GM23338 (cell line): Measurements from ENCODE around the gene CXorf66. TPM values are rescaled to one million over a fixed set of nuclear protein-coding genes. Genes with fewer than 3 reads are reported as not detected.

Source experiments
- ATAC-seq: fragments of 200-7000 bp; cut with Tn5 transposase; 3 replicates; pipeline ENCODE4 v1.9.1; 2020
- DNase-seq: peaks from one replicate; pipeline ENCODE4 v3.0.0-alpha.2; 2015; ENCODE audit warnings: low spot score
- H2AFZ ChIP-seq: fragments of 200-600 bp; sonication (generic); 2 replicates; pipeline ENCODE4 v1.8.0; 2016; ENCODE audit warnings: antibody characterized with exemption, mild to moderate bottlenecking, moderate library complexity
- H3F3A ChIP-seq: fragments of 200-600 bp; sonication (generic); replicated peaks from 2 replicates; pipeline ENCODE4 v1.8.0; 2017; ENCODE audit warnings: antibody characterized with exemption, mixed run types, low read depth
- H3K27ac ChIP-seq: fragments of 200-600 bp; sonication (generic); 2 replicates; pipeline ENCODE4 v1.6.1; 2016; ENCODE audit warnings: low read depth
- H3K27me3 ChIP-seq: fragments of 200-600 bp; sonication (generic); 2 replicates; pipeline ENCODE4 v1.8.0; 2016; ENCODE audit warnings: mild to moderate bottlenecking, mixed run types, moderate library complexity; ENCODE audit not compliant: insufficient read depth
- H3K36me3 ChIP-seq: fragments of 200-600 bp; sonication (generic); 2 replicates; pipeline ENCODE4 v1.8.0; 2016; ENCODE audit warnings: mild to moderate bottlenecking; ENCODE audit not compliant: insufficient read depth
- H3K4me1 ChIP-seq: fragments of 200-600 bp; sonication (generic); 2 replicates; pipeline ENCODE4 v1.8.0; 2016; ENCODE audit warnings: mild to moderate bottlenecking, moderate library complexity; ENCODE audit not compliant: insufficient read depth
- H3K4me2 ChIP-seq: fragments of 200-600 bp; sonication (generic); 2 replicates; pipeline ENCODE4 v1.7.1; 2017; ENCODE audit warnings: mixed run types
- H3K4me3 ChIP-seq: fragments of 200-600 bp; sonication (generic); 2 replicates; pipeline ENCODE4 v1.6.1; 2016; ENCODE audit warnings: mixed run types
- H3K79me2 ChIP-seq: fragments of 200-600 bp; sonication (generic); replicated peaks from 2 replicates; pipeline ENCODE4 v1.8.0; 2017; ENCODE audit warnings: mild to moderate bottlenecking; ENCODE audit not compliant: insufficient read depth
- H3K9me2 ChIP-seq: fragments of 200-600 bp; sonication (generic); 2 replicates; pipeline ENCODE4 v1.8.0; 2017; ENCODE audit not compliant: insufficient read depth
- H4K20me1 ChIP-seq: fragments of 200-600 bp; sonication (generic); replicated peaks from 2 replicates; pipeline ENCODE4 v1.8.0; 2017; ENCODE audit warnings: mild to moderate bottlenecking; ENCODE audit not compliant: insufficient read depth
- H3K27ac Mint-ChIP-seq: 2 replicates; pipeline ENCODE4 v1.8.0; 2020; ENCODE audit warnings: inconsistent platforms, mild to moderate bottlenecking, moderate library complexity, mixed read lengths
- H3K27me3 Mint-ChIP-seq: 3 replicates; pipeline ENCODE4 v1.8.0; 2022; ENCODE audit warnings: low read depth, mild to moderate bottlenecking, moderate library complexity, mixed read lengths, inconsistent platforms; ENCODE audit not compliant: insufficient read depth, poor library complexity
- H3K36me3 Mint-ChIP-seq: 3 replicates; pipeline ENCODE4 v1.8.0; 2021; ENCODE audit warnings: low read depth, mild to moderate bottlenecking, inconsistent platforms, moderate library complexity, mixed read lengths
- H3K4me1 Mint-ChIP-seq: 3 replicates; pipeline ENCODE4 v1.8.0; 2020; ENCODE audit warnings: mild to moderate bottlenecking, inconsistent platforms, mixed read lengths
- H3K4me3 Mint-ChIP-seq: 3 replicates; pipeline ENCODE4 v1.8.0; 2021; ENCODE audit warnings: moderate library complexity, mild to moderate bottlenecking, inconsistent platforms, mixed read lengths
- H3K9me3 Mint-ChIP-seq: 3 replicates; pipeline ENCODE4 v1.8.0; 2020; ENCODE audit warnings: moderate library complexity, mild to moderate bottlenecking, inconsistent platforms, mixed read lengths
- CREB1 ChIP-seq: fragments of 250-450 bp; sonication (Bioruptor Pico); IDR thresholded peaks from 2 replicates; pipeline ENCODE4 v1.5.0; 2020; ENCODE audit warnings: low read depth, mild to moderate bottlenecking, moderate library complexity
- CTCF ChIP-seq, 2 experiments: fragments of 200-600 bp in 1 of 2; sonication (generic) in 1 of 2; conservative IDR thresholded peaks; 2 replicates each; pipeline versions ENCODE4 v1.5.1 to v1.6.1; 2016 to 2017; ENCODE audit warnings: antibody characterized with exemption in 2 of 2, low read depth in 2 of 2, mild to moderate bottlenecking in 2 of 2, moderate library complexity in 1 of 2
- EZH2phosphoT487 ChIP-seq: fragments of 200-600 bp; sonication (generic); IDR thresholded peaks from one replicate; pipeline ENCODE4 v1.8.1; 2018; ENCODE audit warnings: antibody characterized with exemption; ENCODE audit not compliant: unreplicated experiment
- JUNB ChIP-seq: IDR thresholded peaks from one replicate; pipeline ENCODE4 v1.6.1; 2016; ENCODE audit warnings: antibody characterized with exemption; ENCODE audit not compliant: unreplicated experiment
- NANOG ChIP-seq: IDR thresholded peaks from 2 replicates; pipeline ENCODE4 v1.6.1; 2016; ENCODE audit warnings: antibody characterized with exemption, borderline replicate concordance
- POLR2AphosphoS5 ChIP-seq: IDR thresholded peaks from 2 replicates; pipeline ENCODE4 v1.6.1; 2016; ENCODE audit warnings: antibody characterized with exemption, low read depth
- REST ChIP-seq: IDR thresholded peaks from one replicate; pipeline ENCODE4 v1.6.1; 2018; ENCODE audit warnings: antibody characterized with exemption; ENCODE audit not compliant: unreplicated experiment
- ZNF114 ChIP-seq: fragments of 250-450 bp; sonication (Bioruptor Pico); IDR thresholded peaks from 2 replicates; pipeline ENCODE4 v1.5.0; 2020; ENCODE audit warnings: mild to moderate bottlenecking, moderate library complexity
- ZNF331 ChIP-seq: fragments of 250-450 bp; sonication (Bioruptor Pico); IDR thresholded peaks from 2 replicates; pipeline ENCODE4 v1.5.0; 2020; ENCODE audit warnings: low read depth, mild to moderate bottlenecking, moderate library complexity
- polyA plus RNA-seq: library from polyadenylated mRNA; unstranded; fragments of >200 nt; fragmentation: Nextera tagmentation; extraction: Ambion mirVana; gene quantifications from 2 replicates; pipeline ENCODE4 v1.2.1, GENCODE V29; 2016
- total RNA-seq: library from RNA; depleted of rRNA; stranded (reverse); fragments of >200 nt; shearing (Covaris generic); gene quantifications from 2 replicates; pipeline ENCODE4 v1.2.3, GENCODE V29; 2014

The CXorf66 gene
- total and polyA plus RNA-seq, 2 experiments from 2014 or later = not detected

- Mint-ChIP-seq H3K27me3 (no peaks in the 10 kb centered on the region), H3K27ac (no peak overlapping the region), H3K9me3 (no peaks in the 10 kb centered on the region), H3K4me3 (no peak overlapping the region), H3K36me3 (no peaks in the 10 kb centered on the region), H3K4me1 (peaks cover 3% of the 10 kb centered on the region; the same call in 1 of the 3 replicates)
- H3K27me3 ChIP-seq = no peaks in the 10 kb centered on the region
- H3K4me2 ChIP-seq = no peak overlapping the region
- H3F3A ChIP-seq = no peaks in the 10 kb centered on the region
- no peaks in the 10 kb centered on the region for H3K79me2 ChIP-seq
- no peaks in the 10 kb centered on the region for H3K4me1 ChIP-seq
- no peak for DNase-seq
- H3K36me3 ChIP-seq = no peaks in the 10 kb centered on the region
- no peak for TF ChIP-seq EZH2phosphoT487
- no peak overlapping the region for H3K27ac ChIP-seq
- no peaks in the 10 kb centered on the region for H3K9me2 ChIP-seq
- no peak overlapping the region for H3K4me3 ChIP-seq
- no peaks in the 10 kb centered on the region for H4K20me1 ChIP-seq
- no peak for ATAC-seq
- H2AFZ ChIP-seq = no peak overlapping the region
Observed at GRCh38 chrX:139945075-139945474, 20.2 kb downstream of the CXorf66 start.

- no peak for ATAC-seq
- Mint-ChIP-seq H3K4me1 (peaks cover 19% of the 10 kb centered on the region; the same call in 2 of the 3 replicates), H3K9me3 (no peaks in the 10 kb centered on the region), H3K27ac (no peak overlapping the region), H3K4me3 (peak overlapping the region; percentile 52; the same call in 2 of the 3 replicates), H3K36me3 (no peaks in the 10 kb centered on the region), H3K27me3 (peaks cover 6% of the 10 kb centered on the region)
- no peaks in the 10 kb centered on the region for H3K9me2 ChIP-seq
- H3K27me3 ChIP-seq = no peaks in the 10 kb centered on the region
- no peak overlapping the region for H3K27ac ChIP-seq
- no peak overlapping the region for H2AFZ ChIP-seq
- peak overlapping the region; percentile 30; the same call in 1 of the 2 replicates for H3K4me3 ChIP-seq
- no peaks in the 10 kb centered on the region for H3F3A ChIP-seq
- peak overlapping the region; percentile 66 for H3K4me2 ChIP-seq
- TF ChIP-seq JUNB (no peak), CREB1 (CRISPR knock-in tag) (no peak), REST (no peak), ZNF114 (CRISPR knock-in tag) (no peak), NANOG (no peak), CTCF (conservative IDR thresholded peaks at IDR 0.05; ENCODE audit: low read depth in 2 of 2) (peak in 1 of 2 experiments; percentile 24; a peak in 1 of 4 replicates), POLR2AphosphoS5 (no peak), ZNF331 (no peak)
- peaks cover 2% of the 10 kb centered on the region for H3K79me2 ChIP-seq
- no peaks in the 10 kb centered on the region for H4K20me1 ChIP-seq
- peaks cover 10% of the 10 kb centered on the region for H3K4me1 ChIP-seq
- DNase-seq = peak; percentile 38
- no peaks in the 10 kb centered on the region for H3K36me3 ChIP-seq
Observed at GRCh38 chrX:139936259-139936658, 29.1 kb downstream of the CXorf66 start.
